CD14-positive monocyte (primary cell): ENCODE results near the gene SNX25. TPM values are rescaled to one million over a fixed set of nuclear protein-coding genes. Genes with fewer than 3 reads are reported as not detected.

Experiments
- DNase-seq, 3 donors: peaks; one replicate each; pipeline ENCODE4 v3.0.0-alpha.2; 2011 to 2022
- H2AFZ ChIP-seq: 2 replicates; pipeline ENCODE4 v1.6.0; 2012; ENCODE audit warnings: mild to moderate bottlenecking, low read depth, low read length, inconsistent platforms; ENCODE audit not compliant: insufficient read depth, poor library complexity, severe bottlenecking
- H3K27ac ChIP-seq, 2 donors: 1 replicate in 1 of 2; 2 replicates in 1 of 2; pipeline ENCODE4 v1.5.1; 2012 to 2013; ENCODE audit warnings: low read length in 2 of 2, control low read depth in 1 of 2, inconsistent platforms in 1 of 2, low read depth in 1 of 2, mild to moderate bottlenecking in 1 of 2
- H3K27me3 ChIP-seq, 2 donors: one replicate each; pipeline versions ENCODE4 v1.6.0 to v1.6.1; 2011 to 2013; ENCODE audit warnings: low read length in 2 of 2; ENCODE audit not compliant: control insufficient read depth in 2 of 2, insufficient read depth in 2 of 2
- H3K36me3 ChIP-seq, 2 donors: replicated peaks in 1 of 2; 1 replicate in 1 of 2; 2 replicates in 1 of 2; pipeline versions ENCODE4 v1.5.1 to v1.6.1; 2012 to 2013; ENCODE audit warnings: low read length in 2 of 2, control low read depth in 1 of 2, inconsistent platforms in 1 of 2, mild to moderate bottlenecking in 1 of 2; ENCODE audit not compliant: insufficient read depth in 2 of 2, control insufficient read depth in 1 of 2
- H3K4me1 ChIP-seq, 2 donors: 1 replicate in 1 of 2; 2 replicates in 1 of 2; pipeline versions ENCODE4 v1.5.1 to v1.6.1; 2012 to 2013; ENCODE audit warnings: low read length in 2 of 2, control low read depth in 1 of 2, inconsistent platforms in 1 of 2, mild to moderate bottlenecking in 1 of 2, moderate library complexity in 1 of 2; ENCODE audit not compliant: insufficient read depth in 2 of 2, control insufficient read depth in 1 of 2
- H3K4me2 ChIP-seq: replicated peaks from 2 replicates; pipeline ENCODE3; 2012; ENCODE audit warnings: low read length, moderate library complexity, mild to moderate bottlenecking; ENCODE audit not compliant: poor library complexity, severe bottlenecking; ENCODE audit errors: extremely low read depth
- H3K4me3 ChIP-seq, 3 experiments: fragments of 200-600 bp in 1 of 3; sonication (generic) in 1 of 3; replicated peaks in 1 of 3; 1 replicate in 2 of 3; 2 replicates in 1 of 3; pipeline ENCODE4 v1.5.1; 2011 to 2013; ENCODE audit warnings: low read length in 3 of 3, mild to moderate bottlenecking in 3 of 3, control low read depth in 2 of 3, low read depth in 2 of 3, inconsistent platforms in 1 of 3, moderate library complexity in 1 of 3
- H3K79me2 ChIP-seq: 2 replicates; pipeline ENCODE4 v1.6.0; 2012; ENCODE audit warnings: mild to moderate bottlenecking, control low read depth, inconsistent platforms, low read length, moderate library complexity; ENCODE audit not compliant: insufficient read depth
- H3K9ac ChIP-seq: 2 replicates; pipeline ENCODE4 v1.6.0; 2017; ENCODE audit warnings: low read length, mild to moderate bottlenecking; ENCODE audit not compliant: insufficient read depth, poor library complexity, severe bottlenecking
- H3K9me3 ChIP-seq, 2 donors: replicated peaks in 1 of 2; 1 replicate in 1 of 2; 2 replicates in 1 of 2; pipeline versions ENCODE4 v1.5.1 to v1.6.1; 2012 to 2013; ENCODE audit warnings: low read length in 2 of 2, control low read depth in 1 of 2; ENCODE audit not compliant: control insufficient read depth in 1 of 2, insufficient read depth in 1 of 2
- H4K20me1 ChIP-seq: 2 replicates; pipeline ENCODE4 v1.6.0; 2012; ENCODE audit warnings: mild to moderate bottlenecking, low read length, control low read depth, moderate library complexity; ENCODE audit not compliant: insufficient read depth
- H3K27ac Mint-ChIP-seq, 7 donors: one replicate each; pipeline ENCODE4 v1.8.0; 2020; ENCODE audit warnings: mild to moderate bottlenecking in 7 of 7, mixed read lengths in 7 of 7, moderate library complexity in 6 of 7, inconsistent platforms in 2 of 7
- H3K27me3 Mint-ChIP-seq, 3 donors: one replicate each; pipeline ENCODE4 v1.8.0; 2021 to 2022; ENCODE audit warnings: low read depth in 3 of 3, mild to moderate bottlenecking in 3 of 3, mixed read lengths in 3 of 3, moderate library complexity in 3 of 3, inconsistent platforms in 1 of 3
- H3K36me3 Mint-ChIP-seq, 2 donors: one replicate each; pipeline ENCODE4 v1.8.0; 2020; ENCODE audit warnings: mixed read lengths in 2 of 2, inconsistent platforms in 1 of 2, mild to moderate bottlenecking in 1 of 2
- H3K4me1 Mint-ChIP-seq: one replicate; pipeline ENCODE4 v1.8.0; 2020; ENCODE audit warnings: mild to moderate bottlenecking, mixed read lengths
- H3K4me3 Mint-ChIP-seq, 2 donors: one replicate each; pipeline ENCODE4 v1.8.0; 2020; ENCODE audit warnings: mild to moderate bottlenecking in 2 of 2, mixed read lengths in 2 of 2, moderate library complexity in 1 of 2
- H3K9me3 Mint-ChIP-seq, 7 donors: one replicate each; pipeline ENCODE4 v1.8.0; 2020 to 2022; ENCODE audit warnings: mixed read lengths in 7 of 7, mild to moderate bottlenecking in 6 of 7, moderate library complexity in 6 of 7, inconsistent platforms in 2 of 7
- CTCF ChIP-seq: fragments of 200-600 bp; IDR thresholded peaks from one replicate; pipeline ENCODE4 v1.8.0; 2022; ENCODE audit warnings: antibody characterized with exemption, mild to moderate bottlenecking
- WGBS: methylation state at CpG from one replicate; pipeline ENCODE4 v1.1.5; 2013; ENCODE audit warnings: missing lambda C conversion rate; ENCODE audit not compliant: insufficient coverage; 5-methylcytosine and 5-hydroxymethylcytosine counted together
- intact Hi-C, 2 donors: fragments of 100-400 bp; cut with micrococcal nuclease; formaldehyde crosslinking; loops; one replicate each; pipeline versions ENCODE4 v1.15.0 to v1.15.1; 2023
- polyA plus RNA-seq, 3 donors: library from polyadenylated mRNA; depleted of rRNA in 1 of 3; unstranded in 2 of 3; stranded (reverse) in 1 of 3; fragments of 300-500 nt in 2 of 3; fragments of >200 nt in 1 of 3; fragmentation: Illumina TruSeq in 2 of 3; gene quantifications; 1 replicate in 2 of 3; 2 replicates in 1 of 3; pipeline ENCODE4 v1.2.3, GENCODE V29; 2012 to 2021

The SNX25 gene
- polyA plus RNA-seq, 3 donors, result 0.31 to 0.40 (median 0.36) TPM

- no peak overlapping the region for H3K4me3 ChIP-seq
- Mint-ChIP-seq H3K4me3 (no peak overlapping the region), H3K27me3 (peaks cover 0 to 4% (median 3%) of the 10 kb centered on the region in 3 donors), H3K4me1 (no peaks in the 10 kb centered on the region), H3K36me3 (no peaks in the 10 kb centered on the region), H3K27ac (no peak overlapping the region), H3K9me3 (peaks cover 0 to 5% (median 0%) of the 10 kb centered on the region in 7 donors)
- no peak for DNase-seq
- H3K4me1 ChIP-seq, result no peaks in the 10 kb centered on the region
- no peaks in the 10 kb centered on the region for H4K20me1 ChIP-seq
- H2AFZ ChIP-seq, result no peak overlapping the region
- no peak for TF ChIP-seq CTCF
- 71% methylated on average over 3 of the region's 4 CpGs for WGBS
- intact Hi-C loops, result no loop called here
- H3K79me2 ChIP-seq, result no peaks in the 10 kb centered on the region
- no peak overlapping the region for H3K4me2 ChIP-seq
- no peaks in the 10 kb centered on the region for H3K36me3 ChIP-seq
- no peaks in the 10 kb centered on the region for H3K9me3 ChIP-seq
- H3K27me3 ChIP-seq, result no peaks in the 10 kb centered on the region
- no peak overlapping the region for H3K27ac ChIP-seq
- H3K9ac ChIP-seq, result no peak overlapping the region
Measured at GRCh38 chr4:185227131-185227551, 17.7 kb downstream of the SNX25 start.

GRCh38 chr4:185227713-185228278 is 18.4 kb downstream of the SNX25 start:
- H3K36me3 Mint-ChIP-seq, result no peaks in the 10 kb centered on the region
- H3K9me3 Mint-ChIP-seq, result peaks cover 0 to 2% (median 0%) of the 10 kb centered on the region in 7 donors
- Histone ChIP-seq H3K27me3 (no peaks in the 10 kb centered on the region), H3K9me3 (no peaks in the 10 kb centered on the region), H4K20me1 (no peaks in the 10 kb centered on the region), H3K36me3 (no peaks in the 10 kb centered on the region), H3K4me3 (no peak overlapping the region), H3K9ac (no peak overlapping the region), H3K4me2 (no peak overlapping the region), H3K79me2 (no peaks in the 10 kb centered on the region), H3K27ac (no peak overlapping the region), H2AFZ (no peak overlapping the region), H3K4me1 (no peaks in the 10 kb centered on the region)
- intact Hi-C loops, result no loop called here
- H3K27ac Mint-ChIP-seq, result no peak overlapping the region
- no peak for DNase-seq
- H3K4me3 Mint-ChIP-seq, result no peak overlapping the region
- WGBS, result 97% methylated on average over 9 of the region's 9 CpGs
- H3K27me3 Mint-ChIP-seq, result peaks cover 0 to 4% (median 3%) of the 10 kb centered on the region in 3 donors
- no peak for TF ChIP-seq CTCF
- no peaks in the 10 kb centered on the region for H3K4me1 Mint-ChIP-seq
